Breast epithelium (tissue), 3 donors: ENCODE measurements around the gene EHD4.

ENCODE experiments used
- POLR2A ChIP-seq: fragments of 450-650 bp; IDR thresholded peaks from one replicate; pipeline ENCODE4 v1.6.1; 2016; ENCODE audit warnings: antibody characterized with exemption, mild to moderate bottlenecking, moderate library complexity
- POLR2AphosphoS5 ChIP-seq, 3 donors: sonication (generic); formaldehyde crosslinking; IDR thresholded peaks; one replicate each; pipeline ENCODE4 v1.6.1; 2017; ENCODE audit warnings: antibody characterized with exemption in 3 of 3
- TF ChIP-seq, protein P1 (sequence below), 3 donors: fragments of 450-650 bp; IDR thresholded peaks; one replicate each; pipeline ENCODE4 v1.5.1; 2016 to 2017; ENCODE audit warnings: antibody characterized with exemption in 3 of 3, mild to moderate bottlenecking in 3 of 3, moderate library complexity in 3 of 3

DNA sequence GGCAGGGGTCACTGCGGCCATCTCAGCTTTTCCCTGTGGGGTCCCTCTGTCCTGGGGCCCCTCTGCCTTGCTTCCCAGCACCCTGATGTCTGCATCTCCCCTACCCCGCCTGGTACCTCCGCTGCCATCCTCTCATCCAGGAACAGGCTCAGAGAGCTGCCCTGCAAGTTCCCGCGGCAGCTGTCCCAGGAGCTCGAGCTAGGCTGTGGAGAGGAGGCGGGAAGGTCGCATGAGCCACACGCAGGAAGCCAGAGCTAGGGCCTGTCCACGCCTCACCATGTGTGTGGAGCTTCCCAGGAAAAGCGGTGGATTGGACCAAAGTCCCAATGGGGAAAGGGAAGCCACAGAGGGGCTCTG is 121.2 kb downstream of the EHD4 start:
- TF ChIP-seq, protein P1, sequence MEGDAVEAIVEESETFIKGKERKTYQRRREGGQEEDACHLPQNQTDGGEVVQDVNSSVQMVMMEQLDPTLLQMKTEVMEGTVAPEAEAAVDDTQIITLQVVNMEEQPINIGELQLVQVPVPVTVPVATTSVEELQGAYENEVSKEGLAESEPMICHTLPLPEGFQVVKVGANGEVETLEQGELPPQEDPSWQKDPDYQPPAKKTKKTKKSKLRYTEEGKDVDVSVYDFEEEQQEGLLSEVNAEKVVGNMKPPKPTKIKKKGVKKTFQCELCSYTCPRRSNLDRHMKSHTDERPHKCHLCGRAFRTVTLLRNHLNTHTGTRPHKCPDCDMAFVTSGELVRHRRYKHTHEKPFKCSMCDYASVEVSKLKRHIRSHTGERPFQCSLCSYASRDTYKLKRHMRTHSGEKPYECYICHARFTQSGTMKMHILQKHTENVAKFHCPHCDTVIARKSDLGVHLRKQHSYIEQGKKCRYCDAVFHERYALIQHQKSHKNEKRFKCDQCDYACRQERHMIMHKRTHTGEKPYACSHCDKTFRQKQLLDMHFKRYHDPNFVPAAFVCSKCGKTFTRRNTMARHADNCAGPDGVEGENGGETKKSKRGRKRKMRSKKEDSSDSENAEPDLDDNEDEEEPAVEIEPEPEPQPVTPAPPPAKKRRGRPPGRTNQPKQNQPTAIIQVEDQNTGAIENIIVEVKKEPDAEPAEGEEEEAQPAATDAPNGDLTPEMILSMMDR (IDR thresholded peaks at IDR 0.05): no peak
- TF ChIP-seq POLR2AphosphoS5 (IDR thresholded peaks at IDR 0.05): no peak
- TF ChIP-seq POLR2A: no peak
